Cardiac muscle cell (in vitro differentiated cells and primary cell): ENCODE results near the gene TUBA1A. TPM values are rescaled to one million over a fixed set of nuclear protein-coding genes. Genes with fewer than 3 reads are reported as not detected.
"Not testable (repeated sequence)": the region's sequence is repeated elsewhere in the genome, so short reads cannot be mapped to it uniquely, and the experiment has no call there.

Experiments
- DNase-seq, 2 donors: peaks; one replicate each; pipeline versions ENCODE4 v3.0.0 to v3.0.0-alpha.2; 2010 to 2017; ENCODE audit warnings: low read depth in 1 of 2, low spot score in 1 of 2
- H3K27ac ChIP-seq: fragments of 200-600 bp; sonication (generic); 2 replicates; pipeline ENCODE4 v1.5.1; 2016
- H3K27me3 ChIP-seq: fragments of 200-600 bp; sonication (generic); 2 replicates; pipeline ENCODE4 v1.6.0; 2016; ENCODE audit warnings: control low read depth
- H3K36me3 ChIP-seq: fragments of 200-600 bp; sonication (generic); 2 replicates; pipeline ENCODE4 v1.5.1; 2016; ENCODE audit warnings: control low read depth
- H3K4me1 ChIP-seq: fragments of 200-600 bp; sonication (generic); 2 replicates; pipeline ENCODE4 v1.8.1; 2017; ENCODE audit warnings: low read depth, mild to moderate bottlenecking, mixed run types
- H3K4me3 ChIP-seq: fragments of 200-600 bp; sonication (generic); 2 replicates; pipeline ENCODE4 v1.5.1; 2016; ENCODE audit warnings: mild to moderate bottlenecking
- H3K9me3 ChIP-seq: fragments of 200-600 bp; sonication (generic); 2 replicates; pipeline ENCODE4 v1.5.1; 2017; ENCODE audit warnings: low read depth, mild to moderate bottlenecking, control low read depth
- polyA plus RNA-seq: library from polyadenylated mRNA; unstranded; fragments of >200 nt; fragmentation: Nextera tagmentation; extraction: Ambion mirVana; gene quantifications from 2 replicates; pipeline ENCODE4 v1.2.1, GENCODE V29; 2016
- total RNA-seq: library from RNA; depleted of rRNA; stranded (reverse); fragments of >200 nt; gene quantifications from 2 replicates; pipeline ENCODE4 v1.2.3, GENCODE V29; 2016
- TF ChIP-seq, protein P1 (sequence below): IDR thresholded peaks from 2 replicates; pipeline ENCODE4 v1.5.1; 2012; ENCODE audit warnings: low read depth, mild to moderate bottlenecking, low read length

The TUBA1A gene
- total and polyA plus RNA-seq, 2 experiments from 2014 or later = 509 to 1,070 TPM

DNA sequence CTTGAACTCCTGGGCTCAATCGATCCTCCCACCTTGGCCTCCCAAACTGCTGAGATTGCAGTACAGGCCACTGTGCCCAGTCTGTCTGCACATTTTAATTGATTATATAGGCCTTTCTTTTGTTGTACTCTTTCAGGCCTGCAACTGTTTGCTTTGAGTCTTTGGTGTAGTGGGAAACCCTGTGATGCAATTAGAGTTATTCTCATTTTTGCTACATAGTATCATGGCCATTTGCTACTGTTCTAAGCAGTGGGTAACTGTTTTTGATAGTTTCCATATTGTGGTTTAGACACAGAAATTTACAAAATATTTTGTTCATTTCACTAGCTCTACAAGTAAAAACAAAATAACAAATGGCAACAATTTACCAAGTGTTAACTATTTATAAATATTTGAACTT, 51.4 kb downstream of the TUBA1A start:
- DNase-seq = no peak

DNA sequence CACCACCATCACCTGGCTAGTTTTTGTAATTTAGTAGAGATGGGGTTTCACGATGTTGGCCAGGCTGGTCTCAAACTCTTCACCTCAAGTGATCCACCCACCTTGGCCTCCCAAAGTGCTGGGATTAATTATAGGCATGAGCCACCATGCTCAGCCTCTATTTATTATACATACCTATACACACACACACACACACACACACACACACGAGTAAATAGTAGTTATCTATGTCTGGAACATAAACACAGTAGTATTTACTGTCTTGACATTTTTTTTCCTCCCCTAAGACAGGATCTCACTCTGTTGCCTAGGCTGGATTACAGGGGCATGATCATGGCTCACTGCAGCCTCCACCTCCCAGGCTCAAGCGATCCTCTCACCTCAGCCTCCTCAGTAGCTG, 51.9 kb downstream of the TUBA1A start:
- H3K27me3 ChIP-seq, H3K36me3 ChIP-seq, DNase-seq, H3K4me3 ChIP-seq, H3K9me3 ChIP-seq, H3K27ac ChIP-seq: not testable (repeated sequence)
- H3K4me1 ChIP-seq = peaks cover 15% of the 10 kb centered on the region

More for the DNA sequence above, 51.4 kb downstream of the TUBA1A start:
- H3K9me3 ChIP-seq = no peaks in the 10 kb centered on the region
- H3K4me1 ChIP-seq = peaks cover 10% of the 10 kb centered on the region
- no peak overlapping the region for H3K4me3 ChIP-seq
- H3K27me3 ChIP-seq = no peaks in the 10 kb centered on the region
- no peak overlapping the region for H3K27ac ChIP-seq
- TF ChIP-seq, protein P1, sequence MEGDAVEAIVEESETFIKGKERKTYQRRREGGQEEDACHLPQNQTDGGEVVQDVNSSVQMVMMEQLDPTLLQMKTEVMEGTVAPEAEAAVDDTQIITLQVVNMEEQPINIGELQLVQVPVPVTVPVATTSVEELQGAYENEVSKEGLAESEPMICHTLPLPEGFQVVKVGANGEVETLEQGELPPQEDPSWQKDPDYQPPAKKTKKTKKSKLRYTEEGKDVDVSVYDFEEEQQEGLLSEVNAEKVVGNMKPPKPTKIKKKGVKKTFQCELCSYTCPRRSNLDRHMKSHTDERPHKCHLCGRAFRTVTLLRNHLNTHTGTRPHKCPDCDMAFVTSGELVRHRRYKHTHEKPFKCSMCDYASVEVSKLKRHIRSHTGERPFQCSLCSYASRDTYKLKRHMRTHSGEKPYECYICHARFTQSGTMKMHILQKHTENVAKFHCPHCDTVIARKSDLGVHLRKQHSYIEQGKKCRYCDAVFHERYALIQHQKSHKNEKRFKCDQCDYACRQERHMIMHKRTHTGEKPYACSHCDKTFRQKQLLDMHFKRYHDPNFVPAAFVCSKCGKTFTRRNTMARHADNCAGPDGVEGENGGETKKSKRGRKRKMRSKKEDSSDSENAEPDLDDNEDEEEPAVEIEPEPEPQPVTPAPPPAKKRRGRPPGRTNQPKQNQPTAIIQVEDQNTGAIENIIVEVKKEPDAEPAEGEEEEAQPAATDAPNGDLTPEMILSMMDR = no peak
- no peaks in the 10 kb centered on the region for H3K36me3 ChIP-seq

Other genes starting within 250 kb of the TUBA1A start
- 106 and 115 TPM in 2 replicates for gene ARF3, start 231.6 kb downstream of the TUBA1A start, total RNA-seq
- gene ARF3, start 231.6 kb downstream of the TUBA1A start, polyA plus RNA-seq = 102 and 120 TPM in 2 replicates
- gene WNT10B, start 217.3 kb downstream of the TUBA1A start, total RNA-seq = 0.36 and 0.53 TPM in 2 replicates
- 0.45 TPM in 1 of 2 replicates, not detected in the other for gene WNT10B, start 217.3 kb downstream of the TUBA1A start, polyA plus RNA-seq
- not detected in 2 replicates for gene WNT1, start 210.8 kb downstream of the TUBA1A start, total RNA-seq
- gene WNT1, start 210.8 kb downstream of the TUBA1A start, polyA plus RNA-seq = not detected in 2 replicates
- gene DDN, start 189.7 kb downstream of the TUBA1A start, total RNA-seq = 4.4 and 5.4 TPM in 2 replicates
- gene DDN, start 189.7 kb downstream of the TUBA1A start, polyA plus RNA-seq = 2.1 and 3.0 TPM in 2 replicates
- 40.8 and 41.0 TPM in 2 replicates for gene PRKAG1, start 170.3 kb downstream of the TUBA1A start, total RNA-seq
- 48.1 and 54.5 TPM in 2 replicates for gene PRKAG1, start 170.3 kb downstream of the TUBA1A start, polyA plus RNA-seq
- gene KMT2D, start 128.3 kb downstream of the TUBA1A start, total RNA-seq = 28.8 and 41.3 TPM in 2 replicates
- 31.0 and 41.3 TPM in 2 replicates for gene KMT2D, start 128.3 kb downstream of the TUBA1A start, polyA plus RNA-seq
- gene RHEBL1, start 119.1 kb downstream of the TUBA1A start, total RNA-seq = 0.42 and 1.1 TPM in 2 replicates
- 0.94 and 1.0 TPM in 2 replicates for gene RHEBL1, start 119.1 kb downstream of the TUBA1A start, polyA plus RNA-seq
- 0.36 TPM in 1 of 2 replicates, not detected in the other for gene DHH, start 94.3 kb downstream of the TUBA1A start, total RNA-seq
- gene DHH, start 94.3 kb downstream of the TUBA1A start, polyA plus RNA-seq = not detected in 2 replicates
- 29.8 and 51.3 TPM in 2 replicates for gene LMBR1L, start 78.2 kb downstream of the TUBA1A start, total RNA-seq
- 52.9 and 56.1 TPM in 2 replicates for gene LMBR1L, start 78.2 kb downstream of the TUBA1A start, polyA plus RNA-seq
- 1,511 and 2,134 TPM in 2 replicates for gene TUBA1B, start 57.7 kb downstream of the TUBA1A start, total RNA-seq
- gene TUBA1B, start 57.7 kb downstream of the TUBA1A start, polyA plus RNA-seq = 1,582 and 2,216 TPM in 2 replicates
- 67.0 and 151 TPM in 2 replicates for gene TUBA1C, start 76.0 kb upstream of the TUBA1A start, total RNA-seq
- 49.1 and 126 TPM in 2 replicates for gene TUBA1C, start 76.0 kb upstream of the TUBA1A start, polyA plus RNA-seq
- gene PRPH, start 106.1 kb upstream of the TUBA1A start, total RNA-seq = 0.53 and 4.0 TPM in 2 replicates
- 1.1 and 1.8 TPM in 2 replicates for gene PRPH, start 106.1 kb upstream of the TUBA1A start, polyA plus RNA-seq
- gene TROAP, start 134.2 kb upstream of the TUBA1A start, total RNA-seq = 8.0 and 72.9 TPM in 2 replicates
- 8.2 and 82.4 TPM in 2 replicates for gene TROAP, start 134.2 kb upstream of the TUBA1A start, polyA plus RNA-seq
- not detected in 2 replicates for gene C1QL4, start 148.1 kb upstream of the TUBA1A start, total RNA-seq
- not detected in 2 replicates for gene C1QL4, start 148.1 kb upstream of the TUBA1A start, polyA plus RNA-seq
- gene DNAJC22, start 157.8 kb upstream of the TUBA1A start, total RNA-seq = 0.48 and 0.49 TPM in 2 replicates
- 0.33 and 1.1 TPM in 2 replicates for gene DNAJC22, start 157.8 kb upstream of the TUBA1A start, polyA plus RNA-seq
- gene SPATS2, start 178.4 kb upstream of the TUBA1A start, total RNA-seq = 23.3 and 31.0 TPM in 2 replicates
- gene SPATS2, start 178.4 kb upstream of the TUBA1A start, polyA plus RNA-seq = 43.1 and 50.0 TPM in 2 replicates